Activated CD4-positive, alpha-beta T cell treated with anti-CD3 and anti-CD28 coated beads, Interleukin-2, amount 10 ng/mL, durations not matched to agents 7 days and 5 days (primary cell): Measurements from ENCODE around the gene VAPA. TPM values are rescaled to one million over a fixed set of nuclear protein-coding genes. Genes with fewer than 3 reads are reported as not detected.

Source experiments
- CTCF ChIA-PET: fragments of 350-600 bp; sonication (Branson Sonifier 250); formaldehyde crosslinking; loops from one replicate; lab custom pipeline; 2021; ENCODE audit warnings: antibody characterized with exemption; lab: Charles Lee
- POLR2A ChIA-PET: fragments of 350-600 bp; sonication (Branson Sonifier 250); formaldehyde crosslinking; loops from one replicate; lab custom pipeline; 2021; ENCODE audit warnings: antibody characterized with exemption; lab: Charles Lee
- DNase-seq: peaks from one replicate; pipeline ENCODE4 v3.0.0-alpha.2; 2020
- H3K27ac Mint-ChIP-seq: one replicate; pipeline ENCODE4 v1.8.0; 2021; ENCODE audit warnings: mild to moderate bottlenecking, moderate library complexity, mixed read lengths
- H3K27me3 Mint-ChIP-seq: one replicate; pipeline ENCODE4 v1.8.0; 2021; ENCODE audit warnings: mixed read lengths
- H3K36me3 Mint-ChIP-seq: one replicate; pipeline ENCODE4 v1.8.0; 2021; ENCODE audit warnings: low read depth, mixed read lengths
- H3K4me1 Mint-ChIP-seq: one replicate; pipeline ENCODE4 v1.8.0; 2021; ENCODE audit warnings: mixed read lengths
- H3K4me3 Mint-ChIP-seq: one replicate; pipeline ENCODE4 v1.8.0; 2021; ENCODE audit warnings: mild to moderate bottlenecking, moderate library complexity, mixed read lengths
- H3K9me3 Mint-ChIP-seq: one replicate; pipeline ENCODE4 v1.8.0; 2021; ENCODE audit warnings: mixed read lengths
- total RNA-seq, 2 experiments: library from RNA; stranded (reverse); gene quantifications; one replicate each; pipeline ENCODE4 v1.2.3, GENCODE V29; 2021

The VAPA gene
- total RNA-seq, 2 experiments from 2014 or later: 124 to 168 TPM

DNA sequence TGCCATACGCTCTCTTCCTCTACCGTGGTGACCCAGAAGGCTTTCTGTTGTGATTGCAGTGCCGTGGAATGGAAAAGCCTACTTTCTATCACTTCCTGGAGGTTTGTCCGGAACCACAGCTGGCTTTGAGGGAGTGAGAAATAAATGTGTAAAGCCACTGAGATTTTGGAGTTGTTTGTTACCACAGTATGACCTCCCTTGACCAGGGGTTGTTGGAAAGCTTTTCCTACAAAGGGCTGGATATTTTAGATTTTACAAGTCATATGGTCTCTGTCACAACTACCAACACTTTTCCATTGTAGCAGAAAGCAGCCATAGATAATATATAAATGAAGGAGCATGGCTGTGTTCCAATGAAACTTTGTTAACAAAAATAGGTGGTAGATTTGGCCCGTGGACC is 70.3 kb downstream of the VAPA start:
- H3K9me3 Mint-ChIP-seq: no peaks in the 10 kb centered on the region
- CTCF ChIA-PET: no interaction called here

DNA sequence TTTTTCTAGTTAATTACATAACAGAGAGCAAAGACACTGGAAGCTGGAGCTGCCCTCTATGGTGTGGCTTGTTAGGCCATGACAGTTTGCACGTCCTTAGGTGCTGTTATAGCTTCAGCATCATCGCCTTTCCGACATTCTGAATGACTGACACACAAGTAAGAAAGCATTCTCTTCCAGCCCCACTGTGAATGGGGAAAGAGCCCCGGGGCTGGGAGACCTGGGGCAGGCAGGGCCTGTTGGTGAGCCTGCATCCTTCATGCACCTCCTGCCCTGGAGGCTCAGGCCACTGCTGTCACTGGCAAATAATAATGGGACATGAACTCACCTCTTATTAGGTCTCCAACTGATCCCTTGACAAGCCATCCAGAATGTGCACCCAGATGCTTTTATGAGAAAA is 71.8 kb downstream of the VAPA start:
- no peak for DNase-seq
- Mint-ChIP-seq H3K27ac (no peak overlapping the region), H3K36me3 (no peaks in the 10 kb centered on the region), H3K27me3 (peaks cover 6% of the 10 kb centered on the region), H3K4me1 (no peaks in the 10 kb centered on the region), H3K4me3 (no peak overlapping the region), H3K9me3 (no peaks in the 10 kb centered on the region)
- ChIA-PET POLR2A (no interaction called here), CTCF (no interaction called here)

More for the DNA sequence above, 70.3 kb downstream of the VAPA start:
- Mint-ChIP-seq H3K4me1 (no peaks in the 10 kb centered on the region), H3K36me3 (no peaks in the 10 kb centered on the region), H3K4me3 (no peak overlapping the region), H3K27me3 (peaks cover 17% of the 10 kb centered on the region), H3K27ac (no peak overlapping the region)
- POLR2A ChIA-PET: no interaction called here
- DNase-seq: no peak

- H3K4me3 Mint-ChIP-seq: no peak overlapping the region
- no peaks in the 10 kb centered on the region for H3K27me3 Mint-ChIP-seq
- H3K36me3 Mint-ChIP-seq: no peaks in the 10 kb centered on the region
- H3K9me3 Mint-ChIP-seq: no peaks in the 10 kb centered on the region
- ChIA-PET CTCF (no interaction called here), POLR2A (no interaction called here)
- no peak for DNase-seq
- no peaks in the 10 kb centered on the region for H3K4me1 Mint-ChIP-seq
- H3K27ac Mint-ChIP-seq: no peak overlapping the region
Observed at GRCh38 chr18:9986156-9986930, 72.5 kb downstream of the VAPA start.

- Mint-ChIP-seq H3K4me1 (no peaks in the 10 kb centered on the region), H3K4me3 (no peak overlapping the region), H3K27ac (no peak overlapping the region), H3K27me3 (no peaks in the 10 kb centered on the region), H3K9me3 (no peaks in the 10 kb centered on the region), H3K36me3 (no peaks in the 10 kb centered on the region)
- POLR2A ChIA-PET: no interaction called here
- CTCF ChIA-PET: no interaction called here
- DNase-seq: no peak
Observed at GRCh38 chr18:9987345-9987744, 73.5 kb downstream of the VAPA start.

- Mint-ChIP-seq H3K4me3 (no peak overlapping the region), H3K36me3 (no peaks in the 10 kb centered on the region), H3K27me3 (no peaks in the 10 kb centered on the region), H3K4me1 (no peaks in the 10 kb centered on the region), H3K9me3 (no peaks in the 10 kb centered on the region), H3K27ac (no peak overlapping the region)
- ChIA-PET POLR2A (no interaction called here), CTCF (interaction anchor here (1.4 kb wide), 1 partner anchor 10 kb away, joined by 3 read pairs; no protein-coding TSS in a partner anchor)
- no peak for DNase-seq
Observed at GRCh38 chr18:9987931-9988330, 74.1 kb downstream of the VAPA start.

GRCh38 chr18:9988665-9989064 is 74.8 kb downstream of the VAPA start:
- H3K36me3 Mint-ChIP-seq: no peaks in the 10 kb centered on the region
- CTCF ChIA-PET: interaction anchor here (1.4 kb wide), 1 partner anchor 9 kb away, joined by 3 read pairs; no protein-coding TSS in a partner anchor
- no peaks in the 10 kb centered on the region for H3K4me1 Mint-ChIP-seq
- no peak overlapping the region for H3K27ac Mint-ChIP-seq
- no peak for DNase-seq
- POLR2A ChIA-PET: no interaction called here
- H3K4me3 Mint-ChIP-seq: no peak overlapping the region
- no peaks in the 10 kb centered on the region for H3K27me3 Mint-ChIP-seq
- no peaks in the 10 kb centered on the region for H3K9me3 Mint-ChIP-seq

DNA sequence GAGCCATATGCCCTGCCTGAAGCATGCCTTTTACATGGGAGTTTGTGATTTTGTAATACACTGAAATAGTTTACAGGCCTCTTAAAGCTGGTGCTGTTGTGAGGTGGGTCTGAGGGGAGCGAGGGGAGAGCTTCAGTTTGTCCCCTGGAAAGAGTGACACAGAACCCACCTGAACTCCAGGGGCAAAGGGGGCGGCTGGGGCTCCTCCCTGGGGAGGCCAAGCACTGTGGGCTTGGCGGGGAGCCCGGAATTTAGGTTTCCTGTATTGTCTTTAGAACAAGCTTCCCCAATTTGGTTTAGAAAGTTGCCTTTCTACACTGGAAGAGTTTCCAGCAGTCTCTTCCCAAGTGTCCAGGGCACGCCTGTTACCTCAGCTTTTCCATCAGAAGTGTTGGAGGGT is 75.7 kb downstream of the VAPA start:
- no peak for DNase-seq
- CTCF ChIA-PET: interaction anchor here (1.4 kb wide), 1 partner anchor 8 kb away, joined by 3 read pairs; no protein-coding TSS in a partner anchor
- no peaks in the 10 kb centered on the region for H3K9me3 Mint-ChIP-seq
- no peaks in the 10 kb centered on the region for H3K36me3 Mint-ChIP-seq
- POLR2A ChIA-PET: no interaction called here
- H3K27ac Mint-ChIP-seq: no peak overlapping the region
- H3K4me1 Mint-ChIP-seq: no peaks in the 10 kb centered on the region
- no peaks in the 10 kb centered on the region for H3K27me3 Mint-ChIP-seq
- H3K4me3 Mint-ChIP-seq: no peak overlapping the region

DNA sequence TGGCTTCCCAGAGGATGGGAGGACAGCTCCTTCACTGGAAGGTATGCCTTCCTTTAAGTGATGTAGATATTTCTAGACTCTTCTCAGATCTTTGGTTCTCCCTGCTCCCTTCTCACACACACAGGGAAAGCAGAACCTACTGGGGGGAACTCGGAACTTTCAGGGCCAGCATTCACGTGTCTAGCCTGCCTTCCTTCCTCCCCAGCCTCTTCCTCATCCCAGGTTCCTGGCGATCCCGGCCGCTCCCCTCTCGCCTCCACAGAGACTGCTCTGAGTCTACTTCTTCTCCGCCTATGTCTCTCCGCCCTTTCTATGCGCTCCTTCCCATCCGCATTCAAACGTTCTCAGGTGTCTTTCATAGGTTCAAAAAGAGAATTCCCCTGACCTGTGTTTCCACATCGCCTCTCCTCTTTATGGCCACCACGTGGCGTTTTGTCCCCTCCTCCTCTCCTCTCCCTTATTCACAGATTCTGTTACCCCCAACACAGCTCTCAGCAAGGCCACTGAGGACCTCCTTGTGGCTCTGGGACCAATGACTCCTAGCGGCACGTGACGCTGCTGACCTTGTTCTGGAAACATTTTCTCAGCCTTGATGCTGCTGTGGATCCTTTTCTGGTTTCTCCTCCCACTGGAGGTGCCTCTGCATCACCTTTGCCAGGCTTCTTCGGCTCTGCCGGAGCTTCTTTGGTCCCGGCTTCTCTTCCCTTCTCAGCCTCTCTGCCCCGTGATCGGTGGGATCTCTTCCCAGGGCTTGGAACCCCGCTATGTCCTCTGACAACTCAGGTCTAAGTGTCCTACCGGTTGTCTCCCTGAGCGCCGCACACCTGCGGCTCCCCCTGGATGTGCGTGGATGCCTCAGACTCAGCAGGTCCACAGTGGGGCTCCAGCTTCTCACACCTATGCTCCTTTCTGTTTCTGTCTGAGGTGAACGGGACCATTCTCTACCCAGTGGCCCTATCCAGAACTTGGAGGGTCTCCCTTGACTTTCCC is 77.5 kb downstream of the VAPA start:
- Mint-ChIP-seq H3K9me3 (no peaks in the 10 kb centered on the region), H3K27me3 (no peaks in the 10 kb centered on the region), H3K27ac (no peak overlapping the region), H3K4me1 (no peaks in the 10 kb centered on the region), H3K36me3 (no peaks in the 10 kb centered on the region), H3K4me3 (no peak overlapping the region)
- ChIA-PET CTCF (no interaction called here), POLR2A (no interaction called here)
- DNase-seq: no peak

GRCh38 chr18:9992300-9992972 is 78.6 kb downstream of the VAPA start:
- no peaks in the 10 kb centered on the region for H3K27me3 Mint-ChIP-seq
- no peak overlapping the region for H3K4me3 Mint-ChIP-seq
- no peaks in the 10 kb centered on the region for H3K4me1 Mint-ChIP-seq
- H3K27ac Mint-ChIP-seq: no peak overlapping the region
- POLR2A ChIA-PET: no interaction called here
- CTCF ChIA-PET: no interaction called here
- DNase-seq: no peak
- H3K36me3 Mint-ChIP-seq: no peaks in the 10 kb centered on the region
- peaks cover 6% of the 10 kb centered on the region for H3K9me3 Mint-ChIP-seq

- no peaks in the 10 kb centered on the region for H3K4me1 Mint-ChIP-seq
- DNase-seq: no peak
- POLR2A ChIA-PET: no interaction called here
- H3K9me3 Mint-ChIP-seq: peaks cover 10% of the 10 kb centered on the region
- no peak overlapping the region for H3K27ac Mint-ChIP-seq
- CTCF ChIA-PET: no interaction called here
- H3K27me3 Mint-ChIP-seq: peaks cover under 1% of the 10 kb centered on the region
- H3K4me3 Mint-ChIP-seq: no peak overlapping the region
- H3K36me3 Mint-ChIP-seq: no peaks in the 10 kb centered on the region
Observed at GRCh38 chr18:9992973-9993520, 79.2 kb downstream of the VAPA start.

DNA sequence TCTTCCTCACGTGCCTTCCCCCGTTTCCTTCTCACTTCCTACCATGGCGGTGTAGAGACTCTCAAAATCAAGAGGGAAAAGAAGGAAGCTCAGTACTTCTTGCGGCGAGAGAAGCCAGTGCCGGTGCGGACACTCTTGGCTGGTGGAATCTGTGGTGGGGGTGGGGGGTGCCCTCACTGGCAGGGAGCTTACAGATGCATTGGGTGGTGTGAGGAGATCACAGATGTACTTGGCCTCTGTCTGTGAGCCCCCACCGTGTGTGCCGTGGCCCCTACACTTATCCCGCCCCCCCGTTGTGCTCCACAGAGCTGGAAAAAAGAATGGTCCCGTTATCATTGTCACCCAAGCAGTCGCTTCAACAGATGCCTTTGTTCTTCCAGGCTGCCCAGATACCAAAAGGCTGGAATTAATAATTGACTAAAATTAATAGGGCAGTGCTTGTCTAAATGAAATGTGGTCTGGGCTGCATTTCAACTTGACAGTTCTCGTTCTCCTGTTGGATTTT is 79.8 kb downstream of the VAPA start:
- Mint-ChIP-seq H3K4me1 (no peaks in the 10 kb centered on the region), H3K9me3 (peaks cover 14% of the 10 kb centered on the region), H3K27me3 (peaks cover 3% of the 10 kb centered on the region), H3K27ac (no peak overlapping the region), H3K36me3 (no peaks in the 10 kb centered on the region), H3K4me3 (no peak overlapping the region)
- ChIA-PET CTCF (no interaction called here), POLR2A (no interaction called here)
- DNase-seq: no peak

GRCh38 chr18:9994026-9994570 is 80.3 kb downstream of the VAPA start:
- Mint-ChIP-seq H3K27me3 (peaks cover 5% of the 10 kb centered on the region), H3K9me3 (peaks cover 14% of the 10 kb centered on the region), H3K4me1 (no peaks in the 10 kb centered on the region), H3K27ac (no peak overlapping the region), H3K4me3 (no peak overlapping the region), H3K36me3 (no peaks in the 10 kb centered on the region)
- CTCF ChIA-PET: interaction anchor here (0.6 kb wide), 1 partner anchor 1824 kb away, joined by 3 read pairs; no protein-coding TSS in a partner anchor
- POLR2A ChIA-PET: no interaction called here
- no peak for DNase-seq
